HEK293 (cell line): ENCODE results near the gene PLSCR5.

Source experiments
- CTCF ChIA-PET: fragments of 350-600 bp; formaldehyde crosslinking; extraction: SDS; loops from one replicate; lab custom pipeline; 2021; ENCODE audit warnings: antibody characterized with exemption; lab: Yijun Ruan, JAX
- POLR2A ChIA-PET: fragments of 300-600 bp; formaldehyde crosslinking; extraction: SDS; loops from one replicate; lab custom pipeline; 2020; ENCODE audit warnings: antibody characterized with exemption, inconsistent platforms; lab: Yijun Ruan, JAX
- H3K27ac ChIP-seq: fragments of 200-500 bp; sonication (Bioruptor generic); 2 replicates; pipeline ENCODE4 v1.5.1; 2014; ENCODE audit warnings: low read depth, low read length, control low read depth, inconsistent platforms; ENCODE audit errors: extremely low read depth
- H3K36me3 ChIP-seq, 2 experiments: fragments of 200-500 bp in 1 of 2; sonication (Bioruptor generic) in 1 of 2; 1 replicate in 1 of 2; 2 replicates in 1 of 2; pipeline ENCODE4 v1.5.1; 2014 to 2017; ENCODE audit warnings: inconsistent platforms in 2 of 2, low read length in 2 of 2; ENCODE audit not compliant: control insufficient read depth in 2 of 2, insufficient read depth in 1 of 2
- H3K4me1 ChIP-seq: fragments of 200-500 bp; sonication (Bioruptor generic); 2 replicates; pipeline ENCODE4 v1.5.1; 2014; ENCODE audit warnings: mild to moderate bottlenecking, low read length, inconsistent platforms; ENCODE audit not compliant: control insufficient read depth, insufficient read depth
- H3K4me3 ChIP-seq: 2 replicates; pipeline ENCODE4 v1.5.1; 2011; ENCODE audit warnings: low read depth, mild to moderate bottlenecking, control low read depth, low read length, moderate library complexity
- H3K9me3 ChIP-seq: fragments of 200-500 bp; sonication (Bioruptor generic); 2 replicates; pipeline ENCODE4 v1.5.1; 2014; ENCODE audit warnings: low read depth, low read length, inconsistent platforms; ENCODE audit not compliant: control insufficient read depth, insufficient read depth
- INSM2 ChIP-seq: fragments of 450-650 bp; formaldehyde crosslinking; IDR thresholded peaks from 2 replicates; pipeline ENCODE4 v1.5.1; 2016; ENCODE audit warnings: missing biosample characterization, missing genetic modification characterization
- OSR2 ChIP-seq: fragments of 450-650 bp; formaldehyde crosslinking; IDR thresholded peaks from 2 replicates; pipeline ENCODE4 v1.5.1; 2016; ENCODE audit warnings: missing biosample characterization, missing genetic modification characterization
- SCRT1 ChIP-seq: fragments of 450-650 bp; formaldehyde crosslinking; IDR thresholded peaks from 2 replicates; pipeline ENCODE4 v1.5.1; 2016; ENCODE audit warnings: missing biosample characterization, missing genetic modification characterization, borderline replicate concordance
- SCRT2 ChIP-seq: fragments of 450-650 bp; formaldehyde crosslinking; IDR thresholded peaks from 2 replicates; pipeline ENCODE4 v1.5.1; 2016; ENCODE audit warnings: missing biosample characterization, missing genetic modification characterization
- WT1 ChIP-seq: fragments of 450-650 bp; formaldehyde crosslinking; IDR thresholded peaks from 2 replicates; pipeline ENCODE4 v1.5.1; 2016; ENCODE audit warnings: missing biosample characterization, missing genetic modification characterization
- ZBTB11 ChIP-seq: fragments of 450-650 bp; formaldehyde crosslinking; conservative IDR thresholded peaks from 2 replicates; pipeline ENCODE4 v1.5.1; 2016; ENCODE audit warnings: low read depth, missing biosample characterization, missing genetic modification characterization
- ZFHX2 ChIP-seq: fragments of 450-650 bp; formaldehyde crosslinking; conservative IDR thresholded peaks from 2 replicates; pipeline ENCODE4 v1.5.1; 2016; ENCODE audit warnings: missing biosample characterization, missing genetic modification characterization
- ZNF16 ChIP-seq: fragments of 450-650 bp; formaldehyde crosslinking; IDR thresholded peaks from 2 replicates; pipeline ENCODE4 v1.5.1; 2016; ENCODE audit warnings: low read depth, missing biosample characterization, missing genetic modification characterization
- ZNF169 ChIP-seq: fragments of 450-650 bp; formaldehyde crosslinking; IDR thresholded peaks from 2 replicates; pipeline ENCODE4 v1.5.1; 2016; ENCODE audit warnings: missing biosample characterization, missing genetic modification characterization
- ZNF354C ChIP-seq: fragments of 450-650 bp; formaldehyde crosslinking; IDR thresholded peaks from 2 replicates; pipeline ENCODE4 v1.5.1; 2016; ENCODE audit warnings: missing biosample characterization, missing genetic modification characterization, low read depth, borderline replicate concordance
- ZNF398 ChIP-seq: fragments of 450-650 bp; formaldehyde crosslinking; IDR thresholded peaks from 2 replicates; pipeline ENCODE4 v1.5.1; 2017; ENCODE audit warnings: missing biosample characterization, missing genetic modification characterization
- ZNF521 ChIP-seq: fragments of 450-650 bp; formaldehyde crosslinking; IDR thresholded peaks from 2 replicates; pipeline ENCODE4 v1.5.1; 2017; ENCODE audit warnings: missing biosample characterization, mild to moderate bottlenecking, missing genetic modification characterization
- ZNF658 ChIP-seq: fragments of 450-650 bp; formaldehyde crosslinking; IDR thresholded peaks from 2 replicates; pipeline ENCODE4; 2016; ENCODE audit warnings: missing biosample characterization, missing genetic modification characterization
- ZNF677 ChIP-seq: fragments of 450-650 bp; IDR thresholded peaks from 2 replicates; pipeline ENCODE4 v1.5.0; 2018; ENCODE audit warnings: missing biosample characterization, mild to moderate bottlenecking, missing genetic modification characterization, moderate library complexity
- ZNF704 ChIP-seq: fragments of 450-650 bp; formaldehyde crosslinking; IDR thresholded peaks from 2 replicates; pipeline ENCODE4 v1.5.1; 2016; ENCODE audit warnings: missing biosample characterization, missing genetic modification characterization
- ZNF791 ChIP-seq: fragments of 450-650 bp; formaldehyde crosslinking; IDR thresholded peaks from 2 replicates; pipeline ENCODE4 v1.5.1; 2016; ENCODE audit warnings: missing biosample characterization, missing genetic modification characterization

Gene PLSCR5

GRCh38 chr3:146637871-146638270, 32.7 kb upstream of the PLSCR5 start (continued):
- TF ChIP-seq ZBTB11 (tag by site-specific recombination) (no peak), ZNF658 (tag by site-specific recombination) (no peak), WT1 (no peak)

- no peak overlapping the region for H3K4me3 ChIP-seq
- TF ChIP-seq ZNF521 (tag by site-specific recombination) (no peak), ZNF169 (no peak), ZNF16 (tag by site-specific recombination) (no peak), ZNF704 (no peak), ZNF354C (tag by site-specific recombination) (no peak), ZFHX2 (tag by site-specific recombination) (no peak), ZNF791 (tag by site-specific recombination) (no peak)
- no peaks in the 10 kb centered on the region for H3K9me3 ChIP-seq
- no peaks in the 10 kb centered on the region for H3K4me1 ChIP-seq
- POLR2A ChIA-PET = no interaction called here
- no peaks in the 10 kb centered on the region for H3K36me3 ChIP-seq
- CTCF ChIA-PET = interaction anchor here (0.7 kb wide), 1 partner anchor 47 kb away, joined by 6 read pairs; no protein-coding TSS in a partner anchor
- H3K27ac ChIP-seq = no peak overlapping the region
These were observed 31.7 kb upstream of the PLSCR5 start for GRCh38 chr3:146636881-146637280.

- H3K36me3 ChIP-seq = no peaks in the 10 kb centered on the region
- no peaks in the 10 kb centered on the region for H3K9me3 ChIP-seq
- ChIA-PET POLR2A (no interaction called here), CTCF (interaction anchor here (0.6 kb wide), 1 partner anchor 15 kb away, joined by 3 read pairs; no protein-coding TSS in a partner anchor)
- H3K27ac ChIP-seq = no peak overlapping the region
- H3K4me3 ChIP-seq = no peak overlapping the region
- H3K4me1 ChIP-seq = no peaks in the 10 kb centered on the region
- TF ChIP-seq ZNF398 = no peak
- TF ChIP-seq INSM2 (tag by site-specific recombination) = no peak
- no peak for TF ChIP-seq ZNF677 (tag by site-specific recombination)
- TF ChIP-seq SCRT2 = no peak
- no peak for TF ChIP-seq SCRT1 (tag by site-specific recombination)
- TF ChIP-seq OSR2 (tag by site-specific recombination) = no peak
- TF ChIP-seq, all 188 proteins: peak for 0
These were observed 29.2 kb upstream of the PLSCR5 start for GRCh38 chr3:146634346-146634745.
